ENCODE measurements around the gene IL36A.

DNA sequence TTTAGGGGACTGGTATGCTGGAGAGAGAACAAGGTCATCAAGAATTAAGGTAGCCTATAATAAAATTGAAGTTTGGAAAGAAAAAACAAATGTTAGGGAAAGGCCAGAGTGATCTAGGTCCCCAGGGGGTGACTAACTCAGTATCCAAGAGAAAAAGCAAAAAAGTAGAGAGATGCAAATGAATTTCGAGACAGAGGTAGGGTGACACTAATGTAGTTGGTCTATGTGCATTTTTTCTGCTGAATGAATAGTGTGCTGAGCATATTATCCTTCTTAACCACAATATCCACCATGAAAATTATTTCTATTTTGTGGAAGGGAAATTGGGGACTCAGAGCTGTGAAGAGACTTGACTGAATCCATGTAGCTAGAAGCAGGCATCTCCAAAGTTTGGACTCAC lies 9.8 kb downstream of the IL36A start:
- TF ChIP-seq, protein P1, sequence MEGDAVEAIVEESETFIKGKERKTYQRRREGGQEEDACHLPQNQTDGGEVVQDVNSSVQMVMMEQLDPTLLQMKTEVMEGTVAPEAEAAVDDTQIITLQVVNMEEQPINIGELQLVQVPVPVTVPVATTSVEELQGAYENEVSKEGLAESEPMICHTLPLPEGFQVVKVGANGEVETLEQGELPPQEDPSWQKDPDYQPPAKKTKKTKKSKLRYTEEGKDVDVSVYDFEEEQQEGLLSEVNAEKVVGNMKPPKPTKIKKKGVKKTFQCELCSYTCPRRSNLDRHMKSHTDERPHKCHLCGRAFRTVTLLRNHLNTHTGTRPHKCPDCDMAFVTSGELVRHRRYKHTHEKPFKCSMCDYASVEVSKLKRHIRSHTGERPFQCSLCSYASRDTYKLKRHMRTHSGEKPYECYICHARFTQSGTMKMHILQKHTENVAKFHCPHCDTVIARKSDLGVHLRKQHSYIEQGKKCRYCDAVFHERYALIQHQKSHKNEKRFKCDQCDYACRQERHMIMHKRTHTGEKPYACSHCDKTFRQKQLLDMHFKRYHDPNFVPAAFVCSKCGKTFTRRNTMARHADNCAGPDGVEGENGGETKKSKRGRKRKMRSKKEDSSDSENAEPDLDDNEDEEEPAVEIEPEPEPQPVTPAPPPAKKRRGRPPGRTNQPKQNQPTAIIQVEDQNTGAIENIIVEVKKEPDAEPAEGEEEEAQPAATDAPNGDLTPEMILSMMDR (IDR thresholded peaks at IDR 0.05) = no peak
- TF ChIP-seq SMC3 (IDR thresholded peaks at IDR 0.05; ENCODE audit: low read depth, low read length) (no peak), EP300 (IDR thresholded peaks at IDR 0.05; ENCODE audit: borderline replicate concordance in 1 of 2, low read depth in 1 of 2, low read length in 1 of 2) (no peak)
- TF ChIP-seq, protein P2, sequence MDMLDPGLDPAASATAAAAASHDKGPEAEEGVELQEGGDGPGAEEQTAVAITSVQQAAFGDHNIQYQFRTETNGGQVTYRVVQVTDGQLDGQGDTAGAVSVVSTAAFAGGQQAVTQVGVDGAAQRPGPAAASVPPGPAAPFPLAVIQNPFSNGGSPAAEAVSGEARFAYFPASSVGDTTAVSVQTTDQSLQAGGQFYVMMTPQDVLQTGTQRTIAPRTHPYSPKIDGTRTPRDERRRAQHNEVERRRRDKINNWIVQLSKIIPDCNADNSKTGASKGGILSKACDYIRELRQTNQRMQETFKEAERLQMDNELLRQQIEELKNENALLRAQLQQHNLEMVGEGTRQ (IDR thresholded peaks at IDR 0.05; ENCODE audit: borderline replicate concordance, low read depth, low read length) = no peak
- TF ChIP-seq, protein P3, sequence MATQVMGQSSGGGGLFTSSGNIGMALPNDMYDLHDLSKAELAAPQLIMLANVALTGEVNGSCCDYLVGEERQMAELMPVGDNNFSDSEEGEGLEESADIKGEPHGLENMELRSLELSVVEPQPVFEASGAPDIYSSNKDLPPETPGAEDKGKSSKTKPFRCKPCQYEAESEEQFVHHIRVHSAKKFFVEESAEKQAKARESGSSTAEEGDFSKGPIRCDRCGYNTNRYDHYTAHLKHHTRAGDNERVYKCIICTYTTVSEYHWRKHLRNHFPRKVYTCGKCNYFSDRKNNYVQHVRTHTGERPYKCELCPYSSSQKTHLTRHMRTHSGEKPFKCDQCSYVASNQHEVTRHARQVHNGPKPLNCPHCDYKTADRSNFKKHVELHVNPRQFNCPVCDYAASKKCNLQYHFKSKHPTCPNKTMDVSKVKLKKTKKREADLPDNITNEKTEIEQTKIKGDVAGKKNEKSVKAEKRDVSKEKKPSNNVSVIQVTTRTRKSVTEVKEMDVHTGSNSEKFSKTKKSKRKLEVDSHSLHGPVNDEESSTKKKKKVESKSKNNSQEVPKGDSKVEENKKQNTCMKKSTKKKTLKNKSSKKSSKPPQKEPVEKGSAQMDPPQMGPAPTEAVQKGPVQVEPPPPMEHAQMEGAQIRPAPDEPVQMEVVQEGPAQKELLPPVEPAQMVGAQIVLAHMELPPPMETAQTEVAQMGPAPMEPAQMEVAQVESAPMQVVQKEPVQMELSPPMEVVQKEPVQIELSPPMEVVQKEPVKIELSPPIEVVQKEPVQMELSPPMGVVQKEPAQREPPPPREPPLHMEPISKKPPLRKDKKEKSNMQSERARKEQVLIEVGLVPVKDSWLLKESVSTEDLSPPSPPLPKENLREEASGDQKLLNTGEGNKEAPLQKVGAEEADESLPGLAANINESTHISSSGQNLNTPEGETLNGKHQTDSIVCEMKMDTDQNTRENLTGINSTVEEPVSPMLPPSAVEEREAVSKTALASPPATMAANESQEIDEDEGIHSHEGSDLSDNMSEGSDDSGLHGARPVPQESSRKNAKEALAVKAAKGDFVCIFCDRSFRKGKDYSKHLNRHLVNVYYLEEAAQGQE (IDR thresholded peaks at IDR 0.05; ENCODE audit: low read depth, low read length) = no peak
